Neutrophil (primary cell): Measurements from ENCODE around the gene NOP56.

Experiments
- H3K27ac ChIP-seq: fragments of 200-600 bp; sonication (generic); 2 replicates; pipeline ENCODE4 v1.5.1; 2016; ENCODE audit warnings: mild to moderate bottlenecking, moderate library complexity
- H3K27me3 ChIP-seq: fragments of 200-600 bp; sonication (generic); 2 replicates; pipeline ENCODE4 v1.6.0; 2016; ENCODE audit warnings: mild to moderate bottlenecking
- H3K36me3 ChIP-seq: fragments of 200-600 bp; sonication (generic); 2 replicates; pipeline ENCODE4 v1.5.1; 2017
- H3K4me1 ChIP-seq, 2 experiments: fragments of 200-600 bp in 1 of 2; sonication (generic) in 1 of 2; 1 replicate in 1 of 2; 2 replicates in 1 of 2; pipeline versions ENCODE4 v1.5.1 to v1.6.1; 2013 to 2016; ENCODE audit warnings: low read depth in 1 of 2, low read length in 1 of 2, mild to moderate bottlenecking in 1 of 2, moderate library complexity in 1 of 2; ENCODE audit not compliant: control insufficient read depth in 1 of 2, insufficient read depth in 1 of 2
- H3K4me3 ChIP-seq, 2 experiments: fragments of 200-600 bp in 1 of 2; sonication (generic) in 1 of 2; 1 replicate in 1 of 2; 2 replicates in 1 of 2; pipeline ENCODE4 v1.5.1; 2013 to 2016; ENCODE audit warnings: low read depth in 1 of 2, low read length in 1 of 2, mild to moderate bottlenecking in 1 of 2, moderate library complexity in 1 of 2
- H3K9me3 ChIP-seq: fragments of 200-600 bp; sonication (generic); 2 replicates; pipeline ENCODE4 v1.5.1; 2016
- TF ChIP-seq, protein P1 (sequence below): fragments of 200-600 bp; sonication (generic); IDR thresholded peaks from 2 replicates; pipeline ENCODE4 v1.5.1; 2016; ENCODE audit warnings: antibody characterized with exemption

The NOP56 gene

DNA sequence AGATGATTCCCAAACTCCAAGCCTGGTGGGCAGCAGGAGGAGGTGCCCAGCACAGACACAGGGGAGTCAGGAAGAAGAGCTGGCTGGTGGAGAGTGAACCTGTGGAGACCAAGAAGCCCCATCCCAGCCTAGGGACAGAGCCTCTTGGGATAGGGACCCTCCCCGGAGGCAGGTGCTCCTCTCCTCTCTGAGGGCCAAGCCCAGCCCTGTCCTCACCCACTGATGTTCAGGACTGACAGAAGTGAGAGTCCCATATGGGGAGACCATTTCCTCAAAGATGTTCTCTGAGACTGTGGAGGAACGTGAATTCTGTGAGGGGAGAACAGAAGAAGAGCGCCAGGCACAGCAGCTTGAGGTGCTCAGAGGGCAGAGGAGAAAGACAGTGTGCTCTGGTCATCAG, 37.8 kb downstream of the NOP56 start:
- Histone ChIP-seq H3K27ac (no peak overlapping the region), H3K36me3 (no peaks in the 10 kb centered on the region), H3K27me3 (peaks cover 81% of the 10 kb centered on the region), H3K9me3 (no peaks in the 10 kb centered on the region), H3K4me3 (no peak overlapping the region), H3K4me1 (peaks cover 17 to 22% of the 10 kb centered on the region in 2 experiments)
- TF ChIP-seq, protein P1, sequence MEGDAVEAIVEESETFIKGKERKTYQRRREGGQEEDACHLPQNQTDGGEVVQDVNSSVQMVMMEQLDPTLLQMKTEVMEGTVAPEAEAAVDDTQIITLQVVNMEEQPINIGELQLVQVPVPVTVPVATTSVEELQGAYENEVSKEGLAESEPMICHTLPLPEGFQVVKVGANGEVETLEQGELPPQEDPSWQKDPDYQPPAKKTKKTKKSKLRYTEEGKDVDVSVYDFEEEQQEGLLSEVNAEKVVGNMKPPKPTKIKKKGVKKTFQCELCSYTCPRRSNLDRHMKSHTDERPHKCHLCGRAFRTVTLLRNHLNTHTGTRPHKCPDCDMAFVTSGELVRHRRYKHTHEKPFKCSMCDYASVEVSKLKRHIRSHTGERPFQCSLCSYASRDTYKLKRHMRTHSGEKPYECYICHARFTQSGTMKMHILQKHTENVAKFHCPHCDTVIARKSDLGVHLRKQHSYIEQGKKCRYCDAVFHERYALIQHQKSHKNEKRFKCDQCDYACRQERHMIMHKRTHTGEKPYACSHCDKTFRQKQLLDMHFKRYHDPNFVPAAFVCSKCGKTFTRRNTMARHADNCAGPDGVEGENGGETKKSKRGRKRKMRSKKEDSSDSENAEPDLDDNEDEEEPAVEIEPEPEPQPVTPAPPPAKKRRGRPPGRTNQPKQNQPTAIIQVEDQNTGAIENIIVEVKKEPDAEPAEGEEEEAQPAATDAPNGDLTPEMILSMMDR, result no peak

DNA sequence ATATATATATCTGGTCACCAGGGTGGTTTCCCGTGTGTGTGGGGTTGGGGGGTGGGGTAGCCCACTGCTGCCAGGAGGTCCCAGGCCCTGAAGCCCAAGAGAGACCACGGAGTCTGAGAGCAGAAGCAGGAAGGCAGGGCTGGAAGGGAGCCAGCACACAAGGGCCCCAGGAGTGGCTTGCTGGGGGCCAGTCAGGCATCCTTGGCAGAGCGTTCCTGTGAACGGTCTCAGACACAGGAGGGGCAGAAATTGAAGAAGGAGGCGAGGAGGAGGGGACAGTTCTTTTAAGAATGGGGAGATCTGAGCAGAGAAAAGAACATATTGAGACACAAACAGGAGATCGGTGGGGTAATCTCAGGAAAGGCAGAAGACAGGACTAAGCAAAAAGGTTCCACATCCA, 38.3 kb downstream of the NOP56 start:
- H3K27ac ChIP-seq, result no peak overlapping the region
- TF ChIP-seq, protein P1, result no peak
- H3K36me3 ChIP-seq, result no peaks in the 10 kb centered on the region
- H3K27me3 ChIP-seq, result peaks cover 86% of the 10 kb centered on the region
- no peaks in the 10 kb centered on the region for H3K9me3 ChIP-seq
- no peak overlapping the region for H3K4me3 ChIP-seq
- peaks cover 14 to 19% of the 10 kb centered on the region in 2 experiments for H3K4me1 ChIP-seq

- Histone ChIP-seq H3K27me3 (peaks cover 90% of the 10 kb centered on the region), H3K9me3 (no peaks in the 10 kb centered on the region), H3K4me1 (peaks cover 14 to 19% of the 10 kb centered on the region in 2 experiments), H3K36me3 (no peaks in the 10 kb centered on the region), H3K27ac (no peak overlapping the region), H3K4me3 (no peak overlapping the region)
- TF ChIP-seq, protein P1, result no peak
Measured at GRCh38 chr20:2691127-2691526, 38.7 kb downstream of the NOP56 start.

- Histone ChIP-seq H3K4me1 (peaks cover 14 to 19% of the 10 kb centered on the region in 2 experiments), H3K27ac (no peak overlapping the region), H3K4me3 (peak overlapping the region; percentile 37 to 50), H3K36me3 (no peaks in the 10 kb centered on the region), H3K9me3 (no peaks in the 10 kb centered on the region), H3K27me3 (peaks cover 96% of the 10 kb centered on the region)
- TF ChIP-seq, protein P1, result no peak
Measured at GRCh38 chr20:2691663-2692035, 39.2 kb downstream of the NOP56 start.

DNA sequence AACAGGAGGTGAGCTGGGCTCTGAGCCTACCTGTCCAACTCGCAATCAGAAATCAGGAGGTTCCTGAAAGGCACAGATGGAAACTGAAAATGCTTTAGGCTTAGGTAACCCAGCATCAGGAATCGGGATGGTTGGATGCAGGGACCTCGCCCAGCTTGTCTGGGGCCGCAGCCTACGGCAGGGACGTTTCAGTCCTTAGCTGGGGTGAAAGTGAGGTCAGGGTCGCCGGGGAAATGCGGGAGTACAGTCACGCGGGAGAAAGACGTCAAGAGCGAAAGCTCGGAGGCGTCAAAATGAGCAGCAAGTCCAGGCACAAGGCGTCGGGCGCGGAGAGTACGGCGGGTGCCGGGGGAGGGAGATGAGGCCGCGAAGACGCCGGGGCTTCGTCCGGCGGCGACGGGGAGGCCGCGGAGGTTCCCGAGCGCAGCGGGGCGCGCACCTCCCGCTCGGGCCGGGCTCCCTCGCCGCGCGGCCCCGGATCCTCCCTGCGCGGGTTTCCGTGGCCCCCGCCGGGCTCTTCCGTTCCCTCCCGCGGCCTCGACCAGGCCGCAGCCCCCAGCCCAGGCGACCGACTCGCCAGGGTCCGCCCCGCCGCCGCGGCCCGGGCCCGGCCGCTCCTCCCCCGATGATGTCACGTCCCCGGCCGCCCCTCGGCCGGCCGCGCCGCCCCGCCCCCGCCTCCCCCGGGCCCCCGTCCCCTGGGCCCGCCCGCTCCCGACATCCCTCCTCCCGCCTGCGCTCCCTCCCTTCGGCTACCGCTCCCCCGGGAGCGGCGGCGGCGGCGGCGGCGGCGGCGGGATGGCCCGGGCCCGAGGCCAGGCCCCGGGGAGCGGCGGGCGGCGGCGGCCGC, 39.8 kb downstream of the NOP56 start, which contains the start of gene EBF4:
EBF4 (plus strand) TSS at position 745 of the 850 bp plus-strand sequence. CDS start 866 bp downstream, outside the sequence.
- Histone ChIP-seq H3K27ac (no peak within 1 kb of the TSS), H3K4me3 (peak within 1 kb of the TSS; percentile 37 to 50), H3K4me1 (peaks cover 14 to 19% of the 10 kb centered on the region in 2 experiments), H3K9me3 (no peaks in the 10 kb centered on the region), H3K36me3 (no peaks in the 10 kb centered on the region), H3K27me3 (peaks cover 97% of the 10 kb centered on the region)
- TF ChIP-seq, protein P1, result no peak
